T-helper 2 cell (primary cell): ENCODE results near the gene TMEM169.

ENCODE experiments used
- DNase-seq, 5 experiments: peaks; one replicate each; pipeline versions ENCODE4 v3.0.0 to v3.0.0-alpha.2; 2012 to 2022
- total RNA-seq, 2 donors: gene quantifications; one replicate each; lab custom pipeline; 2026; lab: John Stamatoyannopoulos, UW

The TMEM169 gene
- 2.8 to 4.8 reads per million in 2 donors for total RNA-seq

- peak; percentile 60 to 87 (median 67) for DNase-seq
Observed at GRCh38 chr2:216081487-216082116, at the start of gene TMEM169, which contains the start of gene PECR. TSS of gene TMEM169 (plus strand) at chr2:216081919. CDS start at chr2:216095964, 14,045 bp downstream. TSS of gene PECR (minus strand) at chr2:216081809. CDS start at chr2:216081741, 68 bp downstream.

- peak in 1 of 5 experiments; percentile 68 for DNase-seq
Observed at GRCh38 chr2:216031960-216032689, 49.6 kb upstream of the TMEM169 start.

- DNase-seq: no peak
Observed at GRCh38 chr2:216033403-216033802, 48.3 kb upstream of the TMEM169 start.

GRCh38 chr2:216034065-216034464 lies 47.7 kb upstream of the TMEM169 start:
- peak; percentile 25 to 76 (median 54) for DNase-seq

GRCh38 chr2:216039918-216040317 lies 41.8 kb upstream of the TMEM169 start:
- DNase-seq: no peak

GRCh38 chr2:216041438-216041837 lies 40.3 kb upstream of the TMEM169 start:
- no peak for DNase-seq

- no peak for DNase-seq
Observed at GRCh38 chr2:216043949-216044348, 37.8 kb upstream of the TMEM169 start.

- DNase-seq: peak in 1 of 5 experiments; percentile 41
Observed at GRCh38 chr2:216044883-216045486, 36.7 kb upstream of the TMEM169 start.

GRCh38 chr2:216047397-216047796 lies 34.3 kb upstream of the TMEM169 start:
- DNase-seq: no peak

GRCh38 chr2:216049452-216049851 lies 32.3 kb upstream of the TMEM169 start:
- DNase-seq: no peak

GRCh38 chr2:216051350-216051749 lies 30.4 kb upstream of the TMEM169 start:
- DNase-seq: no peak

GRCh38 chr2:216052420-216052819 lies 29.3 kb upstream of the TMEM169 start:
- DNase-seq: no peak

GRCh38 chr2:216055680-216056079 lies 26.0 kb upstream of the TMEM169 start:
- DNase-seq: no peak

GRCh38 chr2:216056739-216057138 lies 25.0 kb upstream of the TMEM169 start:
- DNase-seq: no peak

- peak in 4 of 5 experiments; percentile 10 to 86 (median 40) for DNase-seq
Observed at GRCh38 chr2:216057688-216058193, 24.0 kb upstream of the TMEM169 start.

- DNase-seq: peak in 1 of 5 experiments; percentile 52
Observed at GRCh38 chr2:216059233-216059834, 22.4 kb upstream of the TMEM169 start.

GRCh38 chr2:216064014-216064630 lies 17.6 kb upstream of the TMEM169 start:
- no peak for DNase-seq

GRCh38 chr2:216064665-216065064 lies 17.1 kb upstream of the TMEM169 start:
- DNase-seq: no peak

- DNase-seq: no peak
Observed at GRCh38 chr2:216066230-216066629, 15.5 kb upstream of the TMEM169 start.

GRCh38 chr2:216069028-216069427 lies 12.7 kb upstream of the TMEM169 start:
- DNase-seq: no peak

- DNase-seq: no peak
Observed at GRCh38 chr2:216070195-216070594, 11.5 kb upstream of the TMEM169 start.

GRCh38 chr2:216071111-216071851 lies 10.4 kb upstream of the TMEM169 start:
- DNase-seq: no peak
